Measurements from ENCODE around the gene CNKSR3.

DNA sequence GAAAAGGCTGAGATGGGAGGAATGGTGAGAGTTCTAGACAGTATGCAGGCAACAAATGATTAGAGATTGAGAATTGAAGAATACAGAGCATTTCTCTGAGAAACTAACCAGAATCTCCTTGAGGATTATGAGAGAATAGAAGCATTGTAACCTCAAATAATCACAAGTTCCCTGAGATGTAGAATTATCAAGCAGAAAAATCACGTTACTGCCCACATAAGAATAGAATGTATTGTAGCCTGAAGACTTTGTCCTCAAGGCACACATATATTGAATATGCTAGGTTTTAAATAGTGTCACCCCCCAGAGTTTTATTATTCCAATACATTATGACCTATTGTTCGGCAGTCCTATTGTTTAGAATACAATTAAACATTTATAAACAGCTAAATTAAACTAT lies 57.2 kb downstream of the CNKSR3 start:
- no peak for TF ChIP-seq POLR2A (IDR thresholded peaks at IDR 0.05)
- TF ChIP-seq, protein P1, sequence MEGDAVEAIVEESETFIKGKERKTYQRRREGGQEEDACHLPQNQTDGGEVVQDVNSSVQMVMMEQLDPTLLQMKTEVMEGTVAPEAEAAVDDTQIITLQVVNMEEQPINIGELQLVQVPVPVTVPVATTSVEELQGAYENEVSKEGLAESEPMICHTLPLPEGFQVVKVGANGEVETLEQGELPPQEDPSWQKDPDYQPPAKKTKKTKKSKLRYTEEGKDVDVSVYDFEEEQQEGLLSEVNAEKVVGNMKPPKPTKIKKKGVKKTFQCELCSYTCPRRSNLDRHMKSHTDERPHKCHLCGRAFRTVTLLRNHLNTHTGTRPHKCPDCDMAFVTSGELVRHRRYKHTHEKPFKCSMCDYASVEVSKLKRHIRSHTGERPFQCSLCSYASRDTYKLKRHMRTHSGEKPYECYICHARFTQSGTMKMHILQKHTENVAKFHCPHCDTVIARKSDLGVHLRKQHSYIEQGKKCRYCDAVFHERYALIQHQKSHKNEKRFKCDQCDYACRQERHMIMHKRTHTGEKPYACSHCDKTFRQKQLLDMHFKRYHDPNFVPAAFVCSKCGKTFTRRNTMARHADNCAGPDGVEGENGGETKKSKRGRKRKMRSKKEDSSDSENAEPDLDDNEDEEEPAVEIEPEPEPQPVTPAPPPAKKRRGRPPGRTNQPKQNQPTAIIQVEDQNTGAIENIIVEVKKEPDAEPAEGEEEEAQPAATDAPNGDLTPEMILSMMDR (IDR thresholded peaks at IDR 0.05) = no peak

Measured in right lobe of liver (tissue), 4 donors.